Mesodermal cell (in vitro differentiated cells): ENCODE results near the gene CCDC88B. TPM values are rescaled to one million over a fixed set of nuclear protein-coding genes. Genes with fewer than 3 reads are reported as not detected.

Source experiments
- H3K27ac ChIP-seq: 2 replicates; pipeline ENCODE4 v1.7.0; 2013; ENCODE audit warnings: mild to moderate bottlenecking, low read depth, low read length, moderate library complexity; ENCODE audit not compliant: severe bottlenecking
- H3K36me3 ChIP-seq: 2 replicates; pipeline ENCODE4 v1.7.1; 2013; ENCODE audit warnings: mild to moderate bottlenecking, low read length, moderate library complexity; ENCODE audit not compliant: control insufficient read depth, insufficient read depth
- H3K4me1 ChIP-seq: one replicate; pipeline ENCODE4 v1.7.1; 2013; ENCODE audit warnings: mild to moderate bottlenecking, low read length; ENCODE audit not compliant: insufficient read depth, control insufficient read depth, poor library complexity, severe bottlenecking
- H3K4me3 ChIP-seq: 2 replicates; pipeline ENCODE4 v1.7.0; 2013; ENCODE audit warnings: low read length, control low read depth, mild to moderate bottlenecking; ENCODE audit not compliant: insufficient read depth, poor library complexity, severe bottlenecking; ENCODE audit errors: extremely low read depth
- H3K9me3 ChIP-seq: 2 replicates; pipeline ENCODE4 v1.7.1; 2013; ENCODE audit warnings: mild to moderate bottlenecking, low read length, moderate library complexity; ENCODE audit not compliant: control insufficient read depth
- WGBS, 2 experiments: methylation state at CpG; one replicate each; pipeline ENCODE4 v1.1.5; 2013; ENCODE audit warnings: missing lambda C conversion rate in 2 of 2; ENCODE audit not compliant: insufficient coverage in 2 of 2; 5-methylcytosine and 5-hydroxymethylcytosine counted together
- polyA plus RNA-seq, 2 experiments: library from polyadenylated mRNA; stranded (reverse); fragments of 50-300 nt; gene quantifications; one replicate each; pipeline ENCODE4 v1.2.3, GENCODE V29; 2013

The CCDC88B gene
- polyA plus RNA-seq (2013, experiment 1 of 2): 4.0 TPM
- polyA plus RNA-seq (2013, experiment 2 of 2): 1.4 TPM

- WGBS, 2 experiments: 90 to 96% methylated on average over 8 to 14 of the region's 16 CpGs
- Histone ChIP-seq H3K36me3 (no peaks in the 10 kb centered on the region), H3K27ac (no peak within 1 kb of the TSS), H3K4me1 (peaks cover 4% of the 10 kb centered on the region), H3K4me3 (no peak within 1 kb of the TSS), H3K9me3 (no peaks in the 10 kb centered on the region)
These were observed at the start of gene CCDC88B for GRCh38 chr11:64339754-64340408. TSS of gene CCDC88B (plus strand) at chr11:64340204. CDS start at chr11:64340267, 63 bp downstream.

GRCh38 chr11:64290352-64291261, 49.4 kb upstream of the CCDC88B start:
- no peak overlapping the region for H3K4me3 ChIP-seq
- WGBS, 2 experiments: 52 to 67% methylated on average over 8 of the region's 10 CpGs
- no peaks in the 10 kb centered on the region for H3K36me3 ChIP-seq

GRCh38 chr11:64291262-64291751, 48.7 kb upstream of the CCDC88B start, which contains the start of gene KCNK4:
TSS of gene KCNK4 (plus strand) at chr11:64291302. CDS start at chr11:64293019, 1,717 bp downstream.
- no peaks in the 10 kb centered on the region for H3K9me3 ChIP-seq
- H3K4me3 ChIP-seq: peak within 1 kb of the TSS; percentile 11
- H3K36me3 ChIP-seq: no peaks in the 10 kb centered on the region
- WGBS, 2 experiments: 2% methylated on average over 27 to 35 of the region's 45 CpGs
- H3K4me1 ChIP-seq: no peaks in the 10 kb centered on the region
- H3K27ac ChIP-seq: no peak within 1 kb of the TSS

More at GRCh38 chr11:64290352-64291261, 49.4 kb upstream of the CCDC88B start:
- Histone ChIP-seq H3K9me3 (no peaks in the 10 kb centered on the region), H3K4me1 (no peaks in the 10 kb centered on the region), H3K27ac (no peak overlapping the region)

- WGBS, 2 experiments: 1 to 2% methylated on average over 87 to 91 of the region's 96 CpGs
- peak overlapping the region; percentile 11 for H3K4me3 ChIP-seq
These were observed 48.1 kb upstream of the CCDC88B start for GRCh38 chr11:64291752-64292459.

GRCh38 chr11:64292460-64293254, 47.3 kb upstream of the CCDC88B start:
- no peaks in the 10 kb centered on the region for H3K9me3 ChIP-seq
- H3K4me1 ChIP-seq: peaks cover 3% of the 10 kb centered on the region
- 42 to 51% methylated on average over 33 to 35 of the region's 42 CpGs for WGBS, 2 experiments

More at GRCh38 chr11:64291752-64292459, 48.1 kb upstream of the CCDC88B start:
- no peaks in the 10 kb centered on the region for H3K9me3 ChIP-seq
- H3K36me3 ChIP-seq: no peaks in the 10 kb centered on the region
- H3K27ac ChIP-seq: no peak overlapping the region
- H3K4me1 ChIP-seq: no peaks in the 10 kb centered on the region

GRCh38 chr11:64294774-64295173, 45.2 kb upstream of the CCDC88B start:
- no peak overlapping the region for H3K27ac ChIP-seq
- 50 to 78% methylated on average over 1 to 3 of the region's 3 CpGs for WGBS, 2 experiments
- no peaks in the 10 kb centered on the region for H3K36me3 ChIP-seq
- H3K4me1 ChIP-seq: peaks cover 7% of the 10 kb centered on the region
- H3K4me3 ChIP-seq: no peak overlapping the region
- no peaks in the 10 kb centered on the region for H3K9me3 ChIP-seq

More at GRCh38 chr11:64292460-64293254, 47.3 kb upstream of the CCDC88B start:
- Histone ChIP-seq H3K4me3 (peak overlapping the region; percentile 11), H3K27ac (no peak overlapping the region), H3K36me3 (no peaks in the 10 kb centered on the region)

GRCh38 chr11:64295760-64296159, 44.2 kb upstream of the CCDC88B start:
- 91% methylated on average over 2 of the region's 4 CpGs; no CpG with 5 or more reads in 1 of the 2 experiments for WGBS, 2 experiments
- no peak overlapping the region for H3K27ac ChIP-seq
- no peak overlapping the region for H3K4me3 ChIP-seq
- H3K4me1 ChIP-seq: peaks cover 13% of the 10 kb centered on the region
- no peaks in the 10 kb centered on the region for H3K36me3 ChIP-seq
- no peaks in the 10 kb centered on the region for H3K9me3 ChIP-seq

- peaks cover 13% of the 10 kb centered on the region for H3K4me1 ChIP-seq
- no peak overlapping the region for H3K4me3 ChIP-seq
- H3K9me3 ChIP-seq: no peaks in the 10 kb centered on the region
- no peak overlapping the region for H3K27ac ChIP-seq
- no peaks in the 10 kb centered on the region for H3K36me3 ChIP-seq
- WGBS, 2 experiments: 60 to 75% methylated on average over 1 of the region's 1 CpG
These were observed 43.8 kb upstream of the CCDC88B start for GRCh38 chr11:64296236-64296635.

- no peaks in the 10 kb centered on the region for H3K36me3 ChIP-seq
- H3K9me3 ChIP-seq: no peaks in the 10 kb centered on the region
- H3K27ac ChIP-seq: no peak overlapping the region
- H3K4me1 ChIP-seq: peaks cover 13% of the 10 kb centered on the region
- H3K4me3 ChIP-seq: no peak overlapping the region
- WGBS, 2 experiments: 38 to 44% methylated on average over 25 of the region's 34 CpGs
These were observed 42.9 kb upstream of the CCDC88B start for GRCh38 chr11:64296830-64297698.
